Peyer's patch (tissue), 4 donors: Measurements from ENCODE around the gene PRG3.

Source experiments
- CTCF ChIP-seq, 6 experiments: fragments of 450-650 bp in 4 of 6; fragments of 200-600 bp in 2 of 6; sonication (generic) in 1 of 6; IDR thresholded peaks; one replicate each; pipeline ENCODE4 v1.5.1; 2017 to 2019; ENCODE audit warnings: antibody characterized with exemption in 6 of 6, mild to moderate bottlenecking in 3 of 6, moderate library complexity in 1 of 6
- POLR2A ChIP-seq, 2 donors: fragments of 450-650 bp; IDR thresholded peaks; one replicate each; pipeline ENCODE4 v1.5.1; 2017; ENCODE audit warnings: antibody characterized with exemption in 2 of 2, mild to moderate bottlenecking in 2 of 2, moderate library complexity in 2 of 2

- TF ChIP-seq CTCF (IDR thresholded peaks at IDR 0.05) (no peak), POLR2A (IDR thresholded peaks at IDR 0.05) (no peak)
These were observed 27.9 kb downstream of the PRG3 start for GRCh38 chr11:57353036-57353435.
